ENCODE measurements around the gene MAEA. TPM values are rescaled to one million over a fixed set of nuclear protein-coding genes. Genes with fewer than 3 reads are reported as not detected.
"Not testable (repeated sequence)": the region's sequence is repeated elsewhere in the genome, so short reads cannot be mapped to it uniquely, and the experiment has no call there.

MAEA gene
- polyA plus RNA-seq, 3 donors = 84.5 to 90.2 (median 88.5) TPM

GRCh38 chr4:1317177-1318045, 27.7 kb downstream of the MAEA start:
- DNase-seq = no peak

GRCh38 chr4:1318046-1318375, 28.3 kb downstream of the MAEA start:
- no peak for DNase-seq

GRCh38 chr4:1318488-1319213, 29.0 kb downstream of the MAEA start:
- DNase-seq = no peak

GRCh38 chr4:1321486-1321885, 31.8 kb downstream of the MAEA start:
- DNase-seq = no peak

GRCh38 chr4:1321946-1322650, 32.4 kb downstream of the MAEA start:
- no peak for DNase-seq

- DNase-seq = no peak
Measured at GRCh38 chr4:1323280-1323634, 33.6 kb downstream of the MAEA start.

GRCh38 chr4:1323635-1324442, 34.1 kb downstream of the MAEA start:
- DNase-seq = no peak

- not testable (repeated sequence) for DNase-seq
Measured at GRCh38 chr4:1324443-1325175, 34.9 kb downstream of the MAEA start.

- no peak for DNase-seq
Measured at GRCh38 chr4:1325176-1325480, 35.4 kb downstream of the MAEA start.

GRCh38 chr4:1325681-1326635, 36.3 kb downstream of the MAEA start:
- no peak for DNase-seq

- DNase-seq = no peak
Measured at GRCh38 chr4:1326751-1327525, 37.2 kb downstream of the MAEA start.

- no peak for DNase-seq
Measured at GRCh38 chr4:1327526-1328266, 38.0 kb downstream of the MAEA start.

GRCh38 chr4:1328267-1329155, 38.8 kb downstream of the MAEA start:
- no peak for DNase-seq

- no peak for DNase-seq
Measured at GRCh38 chr4:1329408-1330371, 40.0 kb downstream of the MAEA start.

GRCh38 chr4:1330761-1331590, 41.3 kb downstream of the MAEA start:
- no peak for DNase-seq
